ENCODE results near the gene EGFL6. TPM values are rescaled to one million over a fixed set of nuclear protein-coding genes. Genes with fewer than 3 reads are reported as not detected.
A peak's percentile ranks its signal among the peaks of the same experiment; 100 is the strongest.
"Not testable (repeated sequence)": the region's sequence is repeated elsewhere in the genome, so short reads cannot be mapped to it uniquely, and the experiment has no call there.

The EGFL6 gene
- total RNA-seq, 1 experiment from 2014 or later: 0.96 TPM

DNA sequence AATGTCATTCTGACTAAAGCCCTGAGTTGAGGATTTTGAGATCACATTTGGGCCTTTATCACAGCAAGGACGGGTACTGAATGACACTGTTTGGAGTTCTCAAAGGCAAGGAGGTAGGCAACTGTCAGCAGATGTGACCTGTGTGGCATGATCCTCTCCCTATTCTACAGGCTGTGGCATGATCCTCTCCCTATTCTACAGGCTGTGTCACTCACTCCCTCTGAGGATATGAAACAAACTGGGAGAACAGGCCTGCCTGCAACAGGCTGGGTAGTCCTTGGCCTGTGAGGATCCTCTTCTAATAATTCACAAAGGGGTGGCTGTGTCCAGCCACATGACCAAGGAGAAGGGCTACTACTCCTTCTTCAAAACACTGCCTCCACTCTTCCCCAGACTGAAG is 68.6 kb downstream of the EGFL6 start:
- Mint-ChIP-seq H3K27ac (no peak overlapping the region), H3K4me1 (no peaks in the 10 kb centered on the region), H3K36me3 (peaks cover 25% of the 10 kb centered on the region), H3K4me3 (no peak overlapping the region), H3K9me3 (peaks cover 31% of the 10 kb centered on the region), H3K27me3 (ENCODE audit: low read depth) (peaks cover 11% of the 10 kb centered on the region)
- ATAC-seq (no peak), DNase-seq (ENCODE audit: low spot score) (no peak)
- CTCF ChIA-PET: no interaction called here
- TF ChIP-seq ATF2 (CRISPR knock-in tag; IDR thresholded peaks at IDR 0.05; ENCODE audit: borderline replicate concordance, low read depth) (no peak), ATF6 (CRISPR knock-in tag; IDR thresholded peaks at IDR 0.05) (no peak), NR1H2 (CRISPR knock-in tag; IDR thresholded peaks at IDR 0.05) (no peak), GTF2I (CRISPR knock-in tag; conservative IDR thresholded peaks at IDR 0.05) (no peak), TP53 (CRISPR knock-in tag; IDR thresholded peaks at IDR 0.05) (no peak), MYBL2 (CRISPR knock-in tag; IDR thresholded peaks at IDR 0.05) (no peak), ETV6 (CRISPR knock-in tag; IDR thresholded peaks at IDR 0.05) (no peak), TEAD1 (CRISPR knock-in tag; IDR thresholded peaks at IDR 0.05) (no peak)
- POLR2A ChIA-PET: no interaction called here

DNA sequence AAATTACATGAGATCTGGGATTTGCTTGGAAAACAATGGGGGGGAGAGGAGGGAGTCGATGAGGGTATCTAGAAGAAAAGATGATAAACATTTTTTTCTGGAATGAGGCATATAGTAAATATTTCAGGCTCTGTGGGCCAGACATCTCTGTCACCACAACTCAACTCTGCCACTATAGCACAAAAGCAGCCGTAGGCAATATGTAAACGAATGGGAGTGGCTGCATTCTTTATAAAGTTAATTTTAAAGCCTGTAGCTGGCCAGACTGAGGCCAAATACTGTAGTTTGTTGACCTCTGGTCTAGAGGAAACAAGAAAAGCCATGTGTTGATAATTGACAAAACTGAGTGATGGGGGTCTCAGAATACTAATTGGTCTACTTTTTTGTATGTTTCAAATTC is 69.4 kb downstream of the EGFL6 start:
- no peak for TF ChIP-seq RELA (CRISPR knock-in tag; IDR thresholded peaks at IDR 0.05; ENCODE audit: borderline replicate concordance)
- no peak for TF ChIP-seq NFYB (CRISPR knock-in tag; conservative IDR thresholded peaks at IDR 0.05; ENCODE audit: low read depth)
- TF ChIP-seq FOXJ3 (CRISPR knock-in tag; IDR thresholded peaks at IDR 0.05; ENCODE audit: borderline replicate concordance): no peak
- TF ChIP-seq, protein P1, sequence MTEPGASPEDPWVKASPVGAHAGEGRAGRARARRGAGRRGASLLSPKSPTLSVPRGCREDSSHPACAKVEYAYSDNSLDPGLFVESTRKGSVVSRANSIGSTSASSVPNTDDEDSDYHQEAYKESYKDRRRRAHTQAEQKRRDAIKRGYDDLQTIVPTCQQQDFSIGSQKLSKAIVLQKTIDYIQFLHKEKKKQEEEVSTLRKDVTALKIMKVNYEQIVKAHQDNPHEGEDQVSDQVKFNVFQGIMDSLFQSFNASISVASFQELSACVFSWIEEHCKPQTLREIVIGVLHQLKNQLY (CRISPR knock-in tag; IDR thresholded peaks at IDR 0.05): no peak
- ATAC-seq (no peak), DNase-seq (ENCODE audit: low spot score) (no peak)
- H3K9me3 Mint-ChIP-seq: peaks cover 31% of the 10 kb centered on the region
- H3K4me1 Mint-ChIP-seq: no peaks in the 10 kb centered on the region
- CTCF ChIA-PET: no interaction called here
- no peak overlapping the region for H3K4me3 Mint-ChIP-seq
- H3K36me3 Mint-ChIP-seq: peaks cover 25% of the 10 kb centered on the region
- H3K27me3 Mint-ChIP-seq (ENCODE audit: low read depth): peaks cover 11% of the 10 kb centered on the region
- H3K27ac Mint-ChIP-seq: no peak overlapping the region
- POLR2A ChIA-PET: no interaction called here

GRCh38 chrX:13641684-13642083 is 72.3 kb downstream of the EGFL6 start:
- DNase-seq (ENCODE audit: low spot score); CTCF ChIA-PET; H3K4me3 Mint-ChIP-seq; H3K27ac Mint-ChIP-seq; H3K27me3 Mint-ChIP-seq (ENCODE audit: low read depth); ATAC-seq; POLR2A ChIA-PET; H3K4me1 Mint-ChIP-seq: not testable (repeated sequence)
- Mint-ChIP-seq H3K9me3 (peaks cover 19% of the 10 kb centered on the region), H3K36me3 (peaks cover 13% of the 10 kb centered on the region)

DNA sequence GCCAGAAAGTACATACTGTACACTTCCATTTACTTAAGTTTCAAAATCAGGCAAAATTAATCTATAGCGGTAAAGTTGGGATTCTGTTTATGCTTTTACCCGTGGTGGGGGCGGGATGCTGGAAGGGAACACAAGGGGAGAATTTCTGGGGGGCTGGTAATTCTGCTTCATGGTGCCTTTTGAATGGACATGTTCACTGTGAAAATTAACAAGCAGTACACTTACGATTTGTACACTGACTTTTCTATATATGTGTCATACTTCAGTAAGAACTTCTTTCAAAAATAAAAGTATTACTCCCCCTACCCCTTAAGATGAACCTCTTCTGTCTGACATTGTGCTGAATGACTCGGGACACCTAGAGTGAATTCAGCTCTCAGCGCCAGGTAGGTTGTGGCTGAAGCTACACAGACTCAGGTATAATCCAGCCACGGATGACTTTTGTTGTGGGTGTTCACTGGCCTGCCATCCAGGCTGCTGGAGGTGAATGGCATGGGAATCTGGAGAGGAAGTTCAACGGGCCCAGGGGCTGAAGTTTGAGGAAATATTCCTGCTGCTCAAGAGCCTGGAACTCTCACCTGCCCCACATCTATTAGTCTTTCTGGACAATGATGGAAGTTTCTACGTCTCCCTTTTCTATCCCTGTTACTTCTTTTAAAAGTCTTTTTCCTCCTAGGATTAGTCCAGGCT is 76.2 kb downstream of the EGFL6 start:
- peak; percentile 20 for ATAC-seq
- TF ChIP-seq NR1H2 (CRISPR knock-in tag; IDR thresholded peaks at IDR 0.05): no peak
- TF ChIP-seq NFE2L1 (CRISPR knock-in tag; IDR thresholded peaks at IDR 0.05): no peak
- no peak for TF ChIP-seq AR (CRISPR knock-in tag; IDR thresholded peaks at IDR 0.05)
- no peak for TF ChIP-seq FOXP4 (CRISPR knock-in tag; IDR thresholded peaks at IDR 0.05)
- TF ChIP-seq, protein P2, sequence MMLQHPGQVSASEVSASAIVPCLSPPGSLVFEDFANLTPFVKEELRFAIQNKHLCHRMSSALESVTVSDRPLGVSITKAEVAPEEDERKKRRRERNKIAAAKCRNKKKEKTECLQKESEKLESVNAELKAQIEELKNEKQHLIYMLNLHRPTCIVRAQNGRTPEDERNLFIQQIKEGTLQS (CRISPR knock-in tag; conservative IDR thresholded peaks at IDR 0.05): no peak
- TF ChIP-seq ZNF512 (CRISPR knock-in tag; IDR thresholded peaks at IDR 0.05; ENCODE audit: borderline replicate concordance): no peak
- no peak for TF ChIP-seq CBFB (CRISPR knock-in tag; IDR thresholded peaks at IDR 0.05; ENCODE audit: low read depth)

More for the DNA sequence above, 76.2 kb downstream of the EGFL6 start:
- DNase-seq (ENCODE audit: low spot score): no peak
- Mint-ChIP-seq H3K27me3 (ENCODE audit: low read depth) (no peaks in the 10 kb centered on the region), H3K27ac (no peak overlapping the region), H3K4me1 (peaks cover 7% of the 10 kb centered on the region), H3K4me3 (no peak overlapping the region), H3K36me3 (no peaks in the 10 kb centered on the region), H3K9me3 (no peaks in the 10 kb centered on the region)
- ChIA-PET CTCF (interaction anchor here (0.6 to 2.9 kb wide), 20 partner anchors 10 to 699 kb away, joined by 3 to 54 read pairs (median 4); partner anchors contain the start of gene EGFL6), POLR2A (no interaction called here)
